ENCODE data around the gene LIMD2. TPM values are rescaled to one million over a fixed set of nuclear protein-coding genes. Genes with fewer than 3 reads are reported as not detected.

Gene LIMD2
- total and polyA plus RNA-seq, 2 of the 8 experiments (the other 6 are each of a cell fraction or from before 2014, with no cell fraction given): 72.0 to 77.2 TPM

GRCh38 chr17:63647065-63647725 is 52.7 kb downstream of the LIMD2 start:
- H4K91ac ChIP-seq (replicated peaks; ENCODE audit: insufficient read length, low read length): no peak overlapping the region
- H3K27ac ChIP-seq (ENCODE audit: low read depth, low read length): no peak overlapping the region
- no peak overlapping the region for H3K56ac ChIP-seq (replicated peaks; ENCODE audit: insufficient read length, low read depth, low read length)
- H3K79me1 ChIP-seq (ENCODE audit: low read depth, low read length): no peaks in the 10 kb centered on the region; the same call in 1 of the 2 replicates
- WGBS, 2 experiments (ENCODE audit: extremely low coverage in 1 of 2, insufficient coverage in 1 of 2, insufficient read length in 1 of 2, insufficient replicate concordance in 2 of 2, low coverage in 1 of 2, low lambda C conversion rate in 2 of 2, missing lambda C conversion rate in 1 of 2): 80% methylated on average over 4 of the region's 4 CpGs; no CpG with 5 or more reads in 1 of the 2 experiments
- DNase-seq (ENCODE audit: low read depth in 1 of 2, low spot score in 2 of 2): no peak
- no peak overlapping the region for H4K8ac ChIP-seq (ENCODE audit: extremely low read depth, insufficient read depth, low read length)
- H2AFZ ChIP-seq (ENCODE audit: low read length): no peak overlapping the region
- H4K5ac ChIP-seq (ENCODE audit: insufficient read length, low read depth, low read length): no peak overlapping the region
- no peak overlapping the region for H3K23ac ChIP-seq (ENCODE audit: insufficient read length)
- H3K4ac ChIP-seq (replicated peaks; ENCODE audit: insufficient read length, low read depth, low read length): no peak overlapping the region
- no peak overlapping the region for H2BK20ac ChIP-seq (ENCODE audit: low read length)
- ChIA-PET POLR2A (ENCODE audit: partially characterized antibody) (interaction anchor here (0.9 to 1.9 kb wide), 5 partner anchors 17 to 181 kb away, joined by 3 to 5 read pairs (median 3); partner anchors contain the start of gene MAP3K3), CTCF (ENCODE audit: partially characterized antibody) (interaction anchor here (0.9 to 1.7 kb wide), 6 partner anchors 28 to 222 kb away, joined by 3 to 5 read pairs (median 4); no protein-coding TSS in a partner anchor)
- H3K14ac ChIP-seq (ENCODE audit: insufficient read length): no peak overlapping the region
- H3K27me3 ChIP-seq (replicated peaks in 1 of 4; ENCODE audit: control insufficient read depth in 3 of 4, extremely low read depth in 1 of 4, insufficient read depth in 3 of 4, low read length in 3 of 4): no peaks in the 10 kb centered on the region
- no peaks in the 10 kb centered on the region for H3K23me2 ChIP-seq (ENCODE audit: low read depth, low read length)
- 0 out of 4 replicates have a peak overlapping the region, but pooled peaks of 1 of the 2 experiments have one; percentile 14 for H3K4me2 ChIP-seq (ENCODE audit: insufficient read depth in 1 of 2, low read depth in 2 of 2, low read length in 2 of 2)
- no peak overlapping the region for H2BK12ac ChIP-seq (ENCODE audit: low read depth, low read length)
- no peaks in the 10 kb centered on the region for H4K20me1 ChIP-seq (replicated peaks in 1 of 2; ENCODE audit: control insufficient read depth in 1 of 2, insufficient read depth in 2 of 2, low read length in 2 of 2)
- no peak overlapping the region for H3K9ac ChIP-seq (replicated peaks in 1 of 4; ENCODE audit: extremely low read depth in 1 of 4, low read depth in 3 of 4, low read length in 3 of 4)
- peak overlapping the region; percentile 20; the same call in 1 of the 2 replicates for H2BK15ac ChIP-seq (ENCODE audit: low read length)
- no peaks in the 10 kb centered on the region for H3K79me2 ChIP-seq (ENCODE audit: control insufficient read depth in 1 of 2, insufficient read depth in 2 of 2, low read length in 2 of 2)
- H3K4me3 ChIP-seq (ENCODE audit: extremely low read depth in 1 of 4, insufficient read depth in 2 of 4, low read depth in 3 of 4, low read length in 4 of 4): no peak overlapping the region
- H2BK5ac ChIP-seq (ENCODE audit: low read depth, low read length): no peak overlapping the region
- FAIRE-seq: no peak
- H2AK5ac ChIP-seq (ENCODE audit: low read depth, low read length): no peak overlapping the region
- H3K4me1 ChIP-seq (replicated peaks in 1 of 4; ENCODE audit: control insufficient read depth in 3 of 4, insufficient read depth in 4 of 4, low read length in 3 of 4): peaks cover 0 to 12% (median 1%) of the 10 kb centered on the region in 4 experiments; a peak in 1 of 7 replicates
- H2BK120ac ChIP-seq (replicated peaks; ENCODE audit: low read depth, low read length): no peak overlapping the region
- no peaks in the 10 kb centered on the region for H3K9me3 ChIP-seq (ENCODE audit: insufficient read depth in 2 of 2, low read depth in 1 of 2, low read length in 1 of 2)
- no peak overlapping the region for H3K18ac ChIP-seq (ENCODE audit: extremely low read depth, low read length)
- H3K36me3 ChIP-seq (ENCODE audit: control insufficient read depth in 2 of 4, insufficient read depth in 4 of 4, low read length in 3 of 4): peaks cover 0 to under 1% (median 0%) of the 10 kb centered on the region in 4 experiments; a peak in 1 of 8 replicates
- no peak for TF ChIP-seq BACH1 (IDR thresholded peaks at IDR 0.05; ENCODE audit: low read length)
- no peak for TF ChIP-seq MAFK (IDR thresholded peaks at IDR 0.05; ENCODE audit: low read depth, low read length)
- no peak for TF ChIP-seq E2F6 (IDR thresholded peaks at IDR 0.05)
- TF ChIP-seq SIX5 (IDR thresholded peaks at IDR 0.05; ENCODE audit: low read depth, low read length): no peak
- TF ChIP-seq JUN (IDR thresholded peaks at IDR 0.05; ENCODE audit: low read depth, low read length): no peak
- TF ChIP-seq BRCA1 (IDR thresholded peaks at IDR 0.05; ENCODE audit: low read depth, low read length): no peak
- no peak for TF ChIP-seq CHD1 (IDR thresholded peaks at IDR 0.05; ENCODE audit: low read depth, low read length)
- TF ChIP-seq RNF2 (IDR thresholded peaks at IDR 0.05; ENCODE audit: borderline replicate concordance, low read depth, low read length, missing control alignments, poor library complexity, severe bottlenecking): no peak
- no peak for TF ChIP-seq HDAC2 (IDR thresholded peaks at IDR 0.05; ENCODE audit: borderline replicate concordance in 1 of 2, low read depth in 2 of 2, low read length in 2 of 2)
- no peak for TF ChIP-seq RFX5 (IDR thresholded peaks at IDR 0.05; ENCODE audit: borderline replicate concordance, low read depth, low read length)
- no peak for TF ChIP-seq JUND (IDR thresholded peaks at IDR 0.05; ENCODE audit: low read length)
